ENCODE results near the gene MLEC.

DNA sequence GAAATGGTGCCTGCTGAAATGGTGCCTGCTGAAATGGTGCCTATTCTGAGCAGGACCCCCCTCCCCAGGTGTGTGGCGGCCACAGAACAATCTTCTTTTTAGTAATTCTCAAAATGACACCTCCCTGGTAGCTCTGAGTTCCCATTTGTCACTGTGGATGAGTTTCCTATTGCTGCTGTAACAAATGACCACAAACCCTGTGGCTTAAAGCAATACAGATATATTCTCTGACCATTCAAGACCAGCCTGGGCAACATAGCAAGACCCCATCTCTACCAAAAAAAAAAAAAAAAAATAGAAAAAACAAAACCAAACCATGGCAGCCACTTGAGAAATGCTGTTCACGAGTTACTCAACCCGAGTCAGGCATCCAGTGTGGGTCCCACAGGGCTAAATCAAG is 46.6 kb downstream of the MLEC start:
- TF ChIP-seq, protein P1, sequence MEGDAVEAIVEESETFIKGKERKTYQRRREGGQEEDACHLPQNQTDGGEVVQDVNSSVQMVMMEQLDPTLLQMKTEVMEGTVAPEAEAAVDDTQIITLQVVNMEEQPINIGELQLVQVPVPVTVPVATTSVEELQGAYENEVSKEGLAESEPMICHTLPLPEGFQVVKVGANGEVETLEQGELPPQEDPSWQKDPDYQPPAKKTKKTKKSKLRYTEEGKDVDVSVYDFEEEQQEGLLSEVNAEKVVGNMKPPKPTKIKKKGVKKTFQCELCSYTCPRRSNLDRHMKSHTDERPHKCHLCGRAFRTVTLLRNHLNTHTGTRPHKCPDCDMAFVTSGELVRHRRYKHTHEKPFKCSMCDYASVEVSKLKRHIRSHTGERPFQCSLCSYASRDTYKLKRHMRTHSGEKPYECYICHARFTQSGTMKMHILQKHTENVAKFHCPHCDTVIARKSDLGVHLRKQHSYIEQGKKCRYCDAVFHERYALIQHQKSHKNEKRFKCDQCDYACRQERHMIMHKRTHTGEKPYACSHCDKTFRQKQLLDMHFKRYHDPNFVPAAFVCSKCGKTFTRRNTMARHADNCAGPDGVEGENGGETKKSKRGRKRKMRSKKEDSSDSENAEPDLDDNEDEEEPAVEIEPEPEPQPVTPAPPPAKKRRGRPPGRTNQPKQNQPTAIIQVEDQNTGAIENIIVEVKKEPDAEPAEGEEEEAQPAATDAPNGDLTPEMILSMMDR (IDR thresholded peaks at IDR 0.05; ENCODE audit: insufficient read depth, low read depth, low read length): no peak
- no peak for TF ChIP-seq EZH2 (IDR thresholded peaks at IDR 0.05; ENCODE audit: insufficient read depth, low read length)
